GM19351 (cell line): ENCODE results near the gene SEC14L2.
"Not testable (repeated sequence)": the region's sequence is repeated elsewhere in the genome, so short reads cannot be mapped to it uniquely, and the experiment has no call there.

Source experiments
- ATAC-seq: cut with Tn5 transposase; IDR thresholded peaks from one replicate; pipeline ENCODE4 v1.9.1; 2021; ENCODE audit warnings: mild to moderate bottlenecking, moderate library complexity; ENCODE audit not compliant: unreplicated experiment

The SEC14L2 gene

GRCh38 chr22:30373331-30374325 lies 23.2 kb upstream of the SEC14L2 start:
- no peak for ATAC-seq

GRCh38 chr22:30375312-30375849 lies 21.4 kb upstream of the SEC14L2 start:
- no peak for ATAC-seq

- ATAC-seq: no peak
Measured at GRCh38 chr22:30380011-30380410, 16.8 kb upstream of the SEC14L2 start.

- ATAC-seq: no peak
Measured at GRCh38 chr22:30381264-30381663, 15.6 kb upstream of the SEC14L2 start.

- ATAC-seq: no peak
Measured at GRCh38 chr22:30382340-30382739, 14.5 kb upstream of the SEC14L2 start.

GRCh38 chr22:30383061-30383460 lies 13.8 kb upstream of the SEC14L2 start:
- ATAC-seq: no peak

- no peak for ATAC-seq
Measured at GRCh38 chr22:30385942-30386341, 10.9 kb upstream of the SEC14L2 start.

- ATAC-seq: no peak
Measured at GRCh38 chr22:30386608-30386959, 10.2 kb upstream of the SEC14L2 start.

GRCh38 chr22:30386960-30387827 lies 9.6 kb upstream of the SEC14L2 start, which contains the start of gene RNF215:
RNF215 (minus strand) TSS chr22:30387411; CDS start chr22:30387313, 98 bp downstream.
- ATAC-seq: peak; percentile 64

- no peak for ATAC-seq
Measured at GRCh38 chr22:30390974-30391691, 5.7 kb upstream of the SEC14L2 start.

- ATAC-seq: no peak
Measured at GRCh38 chr22:30392661-30393321, 4.0 kb upstream of the SEC14L2 start.

- no peak for ATAC-seq
Measured at GRCh38 chr22:30393322-30393680, 3.5 kb upstream of the SEC14L2 start.

GRCh38 chr22:30393885-30394284 lies 2.9 kb upstream of the SEC14L2 start:
- no peak for ATAC-seq

GRCh38 chr22:30397656-30398635 lies 1.1 kb downstream of the SEC14L2 start:
- no peak for ATAC-seq

GRCh38 chr22:30398685-30399680 lies 2.2 kb downstream of the SEC14L2 start:
- no peak for ATAC-seq

- ATAC-seq: no peak
Measured at GRCh38 chr22:30399718-30400117, 2.9 kb downstream of the SEC14L2 start.

GRCh38 chr22:30400159-30400558 lies 3.3 kb downstream of the SEC14L2 start:
- ATAC-seq: no peak

GRCh38 chr22:30401024-30401423 lies 4.2 kb downstream of the SEC14L2 start:
- ATAC-seq: not testable (repeated sequence)
